WTC11 (cell line): ENCODE results near the gene FRMD4A. TPM values are rescaled to one million over a fixed set of nuclear protein-coding genes. Genes with fewer than 3 reads are reported as not detected.

Experiments used
- ATAC-seq: fragments of 200-7000 bp; cut with Tn5 transposase; 2 replicates; pipeline ENCODE4 v1.10.0; 2021; ENCODE audit warnings: mild to moderate bottlenecking, moderate library complexity
- CTCF ChIA-PET: fragments of 300-600 bp; sonication (Branson Sonifier 250); formaldehyde crosslinking; loops from one replicate; lab custom pipeline; 2021; ENCODE audit warnings: antibody characterized with exemption; lab: Charles Lee
- POLR2A ChIA-PET: fragments of 350-600 bp; sonication (Branson Sonifier 250); formaldehyde crosslinking; loops from one replicate; lab custom pipeline; 2021; ENCODE audit warnings: antibody characterized with exemption; lab: Charles Lee
- DNase-seq: peaks from one replicate; pipeline ENCODE4 v3.0.0; 2021; ENCODE audit warnings: low spot score
- H3K27ac Mint-ChIP-seq: 2 replicates; pipeline ENCODE4 v1.8.0; 2021; ENCODE audit warnings: mixed read lengths
- H3K27me3 Mint-ChIP-seq: 2 replicates; pipeline ENCODE4 v1.8.0; 2021; ENCODE audit warnings: low read depth, mild to moderate bottlenecking, moderate library complexity, mixed read lengths
- H3K36me3 Mint-ChIP-seq: 2 replicates; pipeline ENCODE4 v1.8.0; 2021; ENCODE audit warnings: mixed read lengths
- H3K4me1 Mint-ChIP-seq: 2 replicates; pipeline ENCODE4 v1.8.0; 2022; ENCODE audit warnings: mixed read lengths
- H3K4me3 Mint-ChIP-seq: 2 replicates; pipeline ENCODE4 v1.8.0; 2021; ENCODE audit warnings: mild to moderate bottlenecking, moderate library complexity, mixed read lengths
- H3K9me3 Mint-ChIP-seq: 2 replicates; pipeline ENCODE4 v1.8.0; 2021; ENCODE audit warnings: mixed read lengths
- ESRRA ChIP-seq: sonication (generic); formaldehyde crosslinking; IDR thresholded peaks from 2 replicates; pipeline ENCODE4 v1.8.1; 2022; ENCODE audit warnings: mild to moderate bottlenecking, missing genetic modification reagents, borderline replicate concordance
- ETV6 ChIP-seq: sonication (generic); formaldehyde crosslinking; IDR thresholded peaks from 2 replicates; pipeline ENCODE4 v1.8.1; 2022; ENCODE audit warnings: mild to moderate bottlenecking, missing genetic modification reagents
- HMGA2 ChIP-seq: fragments of 250-450 bp; sonication (Bioruptor Pico); IDR thresholded peaks from 2 replicates; pipeline ENCODE4 v1.4.0; 2021; ENCODE audit warnings: mild to moderate bottlenecking, moderate library complexity
- IRF1 ChIP-seq: sonication (generic); formaldehyde crosslinking; IDR thresholded peaks from 2 replicates; pipeline ENCODE4 v1.8.0; 2023; ENCODE audit warnings: missing genetic modification reagents
- MXD4 ChIP-seq: fragments of 250-450 bp; sonication (Bioruptor Pico); IDR thresholded peaks from 2 replicates; pipeline ENCODE4 v1.8.0; 2021; ENCODE audit warnings: mild to moderate bottlenecking, moderate library complexity, borderline replicate concordance
- NR2C2 ChIP-seq: sonication (generic); formaldehyde crosslinking; IDR thresholded peaks from 2 replicates; pipeline ENCODE4 v1.8.0; 2022; ENCODE audit warnings: mild to moderate bottlenecking, missing genetic modification reagents
- PRDM15 ChIP-seq: sonication (generic); formaldehyde crosslinking; IDR thresholded peaks from 2 replicates; pipeline ENCODE4 v1.8.0; 2022; ENCODE audit warnings: missing genetic modification reagents
- PREB ChIP-seq: sonication (generic); formaldehyde crosslinking; IDR thresholded peaks from 2 replicates; pipeline ENCODE4 v1.8.1; 2022; ENCODE audit warnings: mild to moderate bottlenecking, missing genetic modification reagents, moderate library complexity, borderline replicate concordance
- RELA ChIP-seq: sonication (generic); formaldehyde crosslinking; IDR thresholded peaks from 2 replicates; pipeline ENCODE4 v1.8.1; 2022; ENCODE audit warnings: missing genetic modification reagents, mild to moderate bottlenecking, borderline replicate concordance
- STAT6 ChIP-seq: sonication (generic); formaldehyde crosslinking; conservative IDR thresholded peaks from 2 replicates; pipeline ENCODE4 v1.8.1; 2023; ENCODE audit warnings: mild to moderate bottlenecking, low read depth, missing genetic modification reagents, moderate library complexity
- USF2 ChIP-seq: sonication (generic); formaldehyde crosslinking; IDR thresholded peaks from 2 replicates; pipeline ENCODE4 v1.8.1; 2023; ENCODE audit warnings: mild to moderate bottlenecking, missing genetic modification reagents, moderate library complexity
- ZBTB43 ChIP-seq: sonication (generic); formaldehyde crosslinking; IDR thresholded peaks from 2 replicates; pipeline ENCODE4 v1.8.1; 2023; ENCODE audit warnings: mild to moderate bottlenecking, missing genetic modification reagents
- ZNF396 ChIP-seq: fragments of 250-450 bp; sonication (Bioruptor Pico); IDR thresholded peaks from 2 replicates; pipeline ENCODE4 v1.8.0; 2021; ENCODE audit warnings: mild to moderate bottlenecking, moderate library complexity, borderline replicate concordance
- ZNF423 ChIP-seq: fragments of 250-450 bp; sonication (Bioruptor Pico); IDR thresholded peaks from 2 replicates; pipeline ENCODE4 v2.1.2; 2022; ENCODE audit warnings: mild to moderate bottlenecking, moderate library complexity
- ZNF532 ChIP-seq: fragments of 250-450 bp; sonication (Bioruptor Pico); IDR thresholded peaks from 2 replicates; pipeline ENCODE4 v1.9.0; 2021; ENCODE audit warnings: mild to moderate bottlenecking, borderline replicate concordance
- total RNA-seq: library from RNA; stranded (reverse); gene quantifications from 3 replicates; pipeline ENCODE4 v1.2.3, GENCODE V29; 2021
- TF ChIP-seq, protein P1 (sequence below): fragments of 250-450 bp; sonication (Bioruptor Pico); IDR thresholded peaks from 2 replicates; pipeline ENCODE4 v1.9.0; 2021; ENCODE audit warnings: mild to moderate bottlenecking

FRMD4A gene
- total RNA-seq, 1 experiment from 2014 or later = 35.5 TPM

GRCh38 chr10:13751191-13751764 lies 579.4 kb downstream of the FRMD4A start (continued):
- TF ChIP-seq PREB (CRISPR knock-in tag) (no peak), MXD4 (no peak), ZBTB43 (CRISPR knock-in tag) (no peak)

DNA sequence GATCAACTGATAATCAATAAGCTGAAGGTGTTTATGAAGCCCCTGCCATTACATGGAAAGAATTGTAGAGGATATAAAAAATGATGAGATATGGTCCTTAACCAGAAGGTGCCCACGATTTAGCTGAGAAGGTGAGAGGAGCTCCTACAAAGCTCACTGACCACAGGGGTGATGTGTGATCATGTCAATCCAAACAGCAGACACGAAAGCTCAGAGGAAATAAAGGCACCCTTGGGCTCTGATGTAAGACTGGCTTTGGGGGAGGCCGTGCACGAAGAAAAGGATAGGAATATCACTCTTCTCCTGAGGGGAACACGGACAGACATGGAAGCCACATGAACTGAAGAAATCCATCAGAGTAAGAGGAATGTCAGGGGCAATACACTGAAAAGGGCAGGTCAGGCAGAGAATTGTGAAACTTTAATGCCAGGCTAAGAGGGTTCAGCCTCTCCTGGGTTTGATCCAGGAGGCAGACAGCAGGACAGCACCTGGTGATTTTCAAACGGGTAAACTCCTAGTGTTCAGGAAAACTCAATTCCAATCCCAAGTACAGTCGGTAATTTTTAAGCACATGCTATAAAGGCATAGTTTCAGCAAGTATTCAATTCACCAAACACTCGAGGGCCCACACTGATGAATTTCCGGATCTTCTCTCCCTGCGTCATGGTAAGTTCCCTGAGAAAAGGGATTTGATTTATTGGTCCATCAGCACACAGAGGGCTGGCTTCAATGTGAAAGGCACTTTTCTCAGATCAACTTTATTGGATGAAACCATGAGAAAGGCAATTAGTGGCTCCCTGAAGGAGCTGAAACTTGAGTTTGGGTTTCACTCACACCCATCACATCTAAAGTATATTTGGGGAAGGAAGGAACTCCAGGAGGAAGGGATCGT lies 580.2 kb downstream of the FRMD4A start:
- CTCF ChIA-PET = no interaction called here
- POLR2A ChIA-PET = no interaction called here
- Mint-ChIP-seq H3K4me3 (no peak overlapping the region), H3K27ac (no peak overlapping the region), H3K4me1 (peaks cover 9% of the 10 kb centered on the region), H3K36me3 (no peaks in the 10 kb centered on the region), H3K27me3 (no peaks in the 10 kb centered on the region)
- ATAC-seq = no peak
- TF ChIP-seq ZNF396 (no peak), NR2C2 (CRISPR knock-in tag) (no peak), HMGA2 (CRISPR knock-in tag) (no peak), RELA (CRISPR knock-in tag) (no peak), ETV6 (CRISPR knock-in tag) (no peak), STAT6 (CRISPR knock-in tag) (no peak), USF2 (CRISPR knock-in tag) (no peak), ZNF423 (CRISPR knock-in tag) (no peak)
- TF ChIP-seq, protein P1, sequence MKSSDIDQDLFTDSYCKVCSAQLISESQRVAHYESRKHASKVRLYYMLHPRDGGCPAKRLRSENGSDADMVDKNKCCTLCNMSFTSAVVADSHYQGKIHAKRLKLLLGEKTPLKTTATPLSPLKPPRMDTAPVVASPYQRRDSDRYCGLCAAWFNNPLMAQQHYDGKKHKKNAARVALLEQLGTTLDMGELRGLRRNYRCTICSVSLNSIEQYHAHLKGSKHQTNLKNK = no peak
- TF ChIP-seq, all 79 proteins: peak for 0
- H3K9me3 Mint-ChIP-seq = no peaks in the 10 kb centered on the region
- DNase-seq = no peak

DNA sequence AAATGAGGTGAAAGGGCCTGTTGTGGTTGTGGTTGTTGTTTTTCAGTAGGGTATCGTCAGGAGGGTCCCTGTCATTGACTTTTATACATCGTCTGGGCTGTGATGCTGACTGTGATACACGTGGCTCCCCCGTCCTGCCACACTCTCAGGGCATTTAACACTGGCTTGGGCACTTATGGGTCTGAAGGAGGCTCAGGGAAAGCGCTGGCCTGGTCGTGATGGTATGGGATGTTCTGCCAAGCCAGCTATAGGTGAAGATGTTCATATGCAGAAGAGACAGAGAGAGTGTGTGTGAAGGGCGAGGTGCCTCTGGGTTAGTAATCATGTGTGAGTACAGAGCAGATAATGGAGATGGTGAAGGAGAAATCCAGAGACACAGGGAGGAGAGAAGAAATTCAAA lies 585.5 kb downstream of the FRMD4A start:
- no peaks in the 10 kb centered on the region for H3K27me3 Mint-ChIP-seq
- DNase-seq = no peak
- H3K27ac Mint-ChIP-seq = no peak overlapping the region
- peaks cover 5% of the 10 kb centered on the region for H3K4me1 Mint-ChIP-seq
- no peak for ATAC-seq
- no peaks in the 10 kb centered on the region for H3K9me3 Mint-ChIP-seq
- H3K4me3 Mint-ChIP-seq = no peak overlapping the region
- POLR2A ChIA-PET = no interaction called here
- H3K36me3 Mint-ChIP-seq = no peaks in the 10 kb centered on the region
- CTCF ChIA-PET = interaction anchor here (0.5 kb wide), 1 partner anchor 32 kb away, joined by 4 read pairs; no protein-coding TSS in a partner anchor
- no peak for TF ChIP-seq IRF1 (CRISPR knock-in tag)
- no peak for TF ChIP-seq PRDM15 (CRISPR knock-in tag)
- TF ChIP-seq ZNF532 (CRISPR knock-in tag) = no peak
- TF ChIP-seq ESRRA = no peak
